PC-3 (cell line): ENCODE data around the gene PTGER3. TPM values are rescaled to one million over a fixed set of nuclear protein-coding genes. Genes with fewer than 3 reads are reported as not detected.

ENCODE experiments used
- ATAC-seq: fragments of 200-7000 bp; cut with Tn5 transposase; 2 replicates; pipeline ENCODE4 v1.9.1; 2020; ENCODE audit warnings: mild to moderate bottlenecking, moderate library complexity
- BruUV-seq: library from RNA; stranded (reverse); fragments of 400-500 nt; replicated peaks from 2 replicates; lab custom pipeline; 2021; lab: Mats Ljungman, UMichigan
- CTCF ChIA-PET: fragments of 300-600 bp; sonication (Branson Sonifier 250); formaldehyde crosslinking; loops from one replicate; lab custom pipeline; 2022; ENCODE audit warnings: antibody characterized with exemption; lab: Charles Lee
- POLR2A ChIA-PET: fragments of 300-600 bp; sonication (Branson Sonifier 250); formaldehyde crosslinking; loops from one replicate; lab custom pipeline; 2022; ENCODE audit warnings: antibody characterized with exemption; ENCODE audit not compliant: unreplicated experiment; lab: Charles Lee
- DNase-seq: peaks from one replicate; pipeline ENCODE4 v3.0.0-alpha.2; 2015
- H2AFZ ChIP-seq: fragments of 300-600 bp; sonication (generic); 2 replicates; pipeline ENCODE4 v1.6.0; 2016; ENCODE audit warnings: antibody characterized with exemption, low read length
- H3F3A ChIP-seq: fragments of 300-600 bp; sonication (generic); one replicate; pipeline ENCODE4 v1.6.0; 2017; ENCODE audit warnings: antibody characterized with exemption, low read length, control low read depth, mild to moderate bottlenecking; ENCODE audit not compliant: unreplicated experiment
- H3K27ac ChIP-seq: fragments of 300-600 bp; sonication (generic); 2 replicates; pipeline ENCODE4 v1.5.1; 2016; ENCODE audit warnings: mild to moderate bottlenecking, low read length
- H3K27me3 ChIP-seq: fragments of 300-600 bp; sonication (generic); 2 replicates; pipeline ENCODE4 v1.6.1; 2016; ENCODE audit warnings: low read length, mixed read lengths
- H3K36me3 ChIP-seq: fragments of 300-600 bp; sonication (generic); 2 replicates; pipeline ENCODE4 v1.6.1; 2016; ENCODE audit warnings: low read depth, mixed run types, low read length, mixed read lengths
- H3K4me1 ChIP-seq: fragments of 300-600 bp; sonication (generic); 2 replicates; pipeline ENCODE4 v1.5.1; 2016; ENCODE audit warnings: low read length; ENCODE audit not compliant: insufficient read depth
- H3K4me2 ChIP-seq: fragments of 300-600 bp; sonication (generic); 2 replicates; pipeline ENCODE4 v1.6.0; 2016; ENCODE audit warnings: low read length
- H3K4me3 ChIP-seq: fragments of 300-600 bp; sonication (generic); 2 replicates; pipeline ENCODE4 v1.5.1; 2016; ENCODE audit warnings: mild to moderate bottlenecking, low read length, mixed read lengths
- H3K79me2 ChIP-seq: fragments of 300-600 bp; sonication (generic); 2 replicates; pipeline ENCODE4 v1.6.1; 2017; ENCODE audit warnings: low read length, mixed read lengths
- H3K9ac ChIP-seq: fragments of 300-600 bp; sonication (generic); 2 replicates; pipeline ENCODE4 v1.6.0; 2016; ENCODE audit warnings: mild to moderate bottlenecking, low read length
- H3K9me2 ChIP-seq: fragments of 300-600 bp; sonication (generic); replicated peaks from 2 replicates; pipeline ENCODE4 v1.6.1; 2016; ENCODE audit warnings: mixed run types, low read length, mixed read lengths
- H3K9me3 ChIP-seq: fragments of 300-600 bp; sonication (generic); 2 replicates; pipeline ENCODE4 v1.6.1; 2016; ENCODE audit warnings: low read length, mixed read lengths
- H4K20me1 ChIP-seq: fragments of 300-600 bp; sonication (generic); 2 replicates; pipeline ENCODE4 v1.6.1; 2016; ENCODE audit warnings: low read length, mixed read lengths
- CTCF ChIP-seq: fragments of 300-600 bp; sonication (generic); conservative IDR thresholded peaks from 2 replicates; pipeline ENCODE4 v1.5.1; 2017; ENCODE audit warnings: antibody characterized with exemption, low read depth, mild to moderate bottlenecking, low read length
- EZH2 ChIP-seq: fragments of 300-600 bp; sonication (generic); IDR thresholded peaks from one replicate; pipeline ENCODE4 v1.6.1; 2017; ENCODE audit warnings: antibody characterized with exemption, mild to moderate bottlenecking, low read length; ENCODE audit not compliant: unreplicated experiment
- EZH2phosphoT487 ChIP-seq: fragments of 300-600 bp; sonication (generic); IDR thresholded peaks from 2 replicates; pipeline ENCODE4 v1.6.1; 2018; ENCODE audit warnings: mild to moderate bottlenecking, antibody characterized with exemption, low read length, borderline replicate concordance
- intact Hi-C: fragments of 100-400 bp; cut with micrococcal nuclease; formaldehyde crosslinking; loops from 2 replicates; pipeline ENCODE4 v1.9.0; 2023
- total RNA-seq: library from RNA; depleted of rRNA; stranded (reverse); fragments of >200 nt; gene quantifications from 2 replicates; pipeline ENCODE4 v1.2.3, GENCODE V29; 2014

Gene PTGER3
- total RNA-seq, 1 experiment from 2014 or later = 0.11 TPM

GRCh38 chr1:71028981-71029380 lies 18.6 kb downstream of the PTGER3 start:
- POLR2A ChIA-PET = no interaction called here

GRCh38 chr1:71027991-71028390 lies 19.6 kb downstream of the PTGER3 start:
- H3K9me2 ChIP-seq = no peaks in the 10 kb centered on the region
- ChIA-PET POLR2A (no interaction called here), CTCF (no interaction called here)
- ATAC-seq (no peak), DNase-seq (no peak)
- no peak overlapping the region for H3K27ac ChIP-seq
- H3K79me2 ChIP-seq = no peaks in the 10 kb centered on the region
- TF ChIP-seq EZH2phosphoT487 (no peak), CTCF (no peak), EZH2 (no peak)
- no peaks in the 10 kb centered on the region for H3K4me1 ChIP-seq
- H4K20me1 ChIP-seq = no peaks in the 10 kb centered on the region
- H3F3A ChIP-seq = no peaks in the 10 kb centered on the region
- H2AFZ ChIP-seq = no peak overlapping the region
- intact Hi-C loops = no loop called here
- no peak overlapping the region for H3K4me3 ChIP-seq
- H3K4me2 ChIP-seq = no peak overlapping the region
- no TSS peak for BruUV-seq
- no peaks in the 10 kb centered on the region for H3K9me3 ChIP-seq
- peaks cover 81% of the 10 kb centered on the region for H3K27me3 ChIP-seq
- H3K9ac ChIP-seq = no peak overlapping the region
- no peaks in the 10 kb centered on the region for H3K36me3 ChIP-seq

More at GRCh38 chr1:71028981-71029380, 18.6 kb downstream of the PTGER3 start:
- Histone ChIP-seq H3K9me3 (no peaks in the 10 kb centered on the region), H2AFZ (no peak overlapping the region), H4K20me1 (no peaks in the 10 kb centered on the region), H3K4me3 (no peak overlapping the region), H3K79me2 (no peaks in the 10 kb centered on the region), H3K27me3 (peaks cover 82% of the 10 kb centered on the region), H3K27ac (no peak overlapping the region), H3K4me1 (no peaks in the 10 kb centered on the region), H3K36me3 (no peaks in the 10 kb centered on the region), H3K9me2 (no peaks in the 10 kb centered on the region), H3K4me2 (no peak overlapping the region), H3K9ac (no peak overlapping the region), H3F3A (no peaks in the 10 kb centered on the region)
- TF ChIP-seq CTCF (no peak), EZH2 (no peak), EZH2phosphoT487 (no peak)
- ATAC-seq (no peak), DNase-seq (no peak)
- CTCF ChIA-PET = no interaction called here
- no TSS peak for BruUV-seq
- intact Hi-C loops = no loop called here

- H3K4me1 ChIP-seq = no peaks in the 10 kb centered on the region
- intact Hi-C loops = no loop called here
Observed at GRCh38 chr1:71026093-71026492, 21.5 kb downstream of the PTGER3 start.

More at GRCh38 chr1:71026093-71026492, 21.5 kb downstream of the PTGER3 start:
- no peak for ATAC-seq
- Histone ChIP-seq H3K36me3 (no peaks in the 10 kb centered on the region), H3F3A (no peaks in the 10 kb centered on the region), H3K4me2 (no peak overlapping the region), H4K20me1 (no peaks in the 10 kb centered on the region), H3K4me3 (no peak overlapping the region), H3K9me3 (no peaks in the 10 kb centered on the region), H3K79me2 (no peaks in the 10 kb centered on the region), H2AFZ (no peak overlapping the region), H3K9ac (no peak overlapping the region), H3K9me2 (no peaks in the 10 kb centered on the region), H3K27ac (no peak overlapping the region), H3K27me3 (peaks cover 78% of the 10 kb centered on the region)
- CTCF ChIA-PET = no interaction called here
- POLR2A ChIA-PET = no interaction called here
- DNase-seq = no peak
- TF ChIP-seq EZH2phosphoT487 = no peak
- TF ChIP-seq CTCF = no peak
- TF ChIP-seq EZH2 = no peak
- no TSS peak for BruUV-seq
